Inflammatory macrophage treated with lipopolysaccharide for 4 hours (primary cell): ENCODE results near the gene CLNK.

Experiments used
- DNase-seq: peaks from one replicate; pipeline ENCODE4 v3.0.0-alpha.2; 2020

The CLNK gene

GRCh38 chr4:10607206-10607605 is 77.4 kb downstream of the CLNK start:
- DNase-seq, result no peak

- DNase-seq, result no peak
Observed at GRCh38 chr4:10606483-10607155, 77.9 kb downstream of the CLNK start.

- DNase-seq, result no peak
Observed at GRCh38 chr4:10605746-10606482, 78.7 kb downstream of the CLNK start.

GRCh38 chr4:10605031-10605430 is 79.5 kb downstream of the CLNK start:
- DNase-seq, result no peak

GRCh38 chr4:10599574-10599973 is 85.0 kb downstream of the CLNK start:
- DNase-seq, result peak; percentile 17

- DNase-seq, result no peak
Observed at GRCh38 chr4:10598829-10599228, 85.7 kb downstream of the CLNK start.

GRCh38 chr4:10596586-10597290 is 87.8 kb downstream of the CLNK start:
- DNase-seq, result no peak

- no peak for DNase-seq
Observed at GRCh38 chr4:10593130-10593529, 91.4 kb downstream of the CLNK start.

- no peak for DNase-seq
Observed at GRCh38 chr4:10590896-10591295, 93.7 kb downstream of the CLNK start.

GRCh38 chr4:10589799-10590198 is 94.8 kb downstream of the CLNK start:
- no peak for DNase-seq

- DNase-seq, result no peak
Observed at GRCh38 chr4:10589321-10589720, 95.2 kb downstream of the CLNK start.

- DNase-seq, result no peak
Observed at GRCh38 chr4:10587697-10588096, 96.9 kb downstream of the CLNK start.

- DNase-seq, result no peak
Observed at GRCh38 chr4:10587296-10587695, 97.3 kb downstream of the CLNK start.

- peak; percentile 98 for DNase-seq
Observed at GRCh38 chr4:10584042-10584441, 100.5 kb downstream of the CLNK start.

GRCh38 chr4:10582951-10583350 is 101.6 kb downstream of the CLNK start:
- no peak for DNase-seq

GRCh38 chr4:10582059-10582686 is 102.4 kb downstream of the CLNK start:
- DNase-seq, result peak; percentile 49

GRCh38 chr4:10581022-10581421 is 103.5 kb downstream of the CLNK start:
- no peak for DNase-seq

- no peak for DNase-seq
Observed at GRCh38 chr4:10579648-10580047, 104.9 kb downstream of the CLNK start.

GRCh38 chr4:10577508-10578426 is 106.8 kb downstream of the CLNK start:
- no peak for DNase-seq

GRCh38 chr4:10577018-10577417 is 107.5 kb downstream of the CLNK start:
- no peak for DNase-seq

- no peak for DNase-seq
Observed at GRCh38 chr4:10576236-10576635, 108.3 kb downstream of the CLNK start.

GRCh38 chr4:10575414-10575813 is 109.2 kb downstream of the CLNK start:
- DNase-seq, result no peak
